Loucy (cell line): ENCODE results near the gene ATG4D.

Experiments used
- H2AFZ ChIP-seq: fragments of 200-600 bp; sonication (generic); 2 replicates; pipeline ENCODE4 v1.6.0; 2016; ENCODE audit warnings: antibody characterized with exemption, mild to moderate bottlenecking, low read length, moderate library complexity
- H3F3A ChIP-seq: fragments of 200-600 bp; 2 replicates; pipeline ENCODE4 v1.6.0; 2016; ENCODE audit warnings: antibody characterized with exemption, low read depth, mild to moderate bottlenecking
- H3K27me3 ChIP-seq: fragments of 200-600 bp; sonication (generic); 2 replicates; pipeline ENCODE4 v1.6.1; 2014; ENCODE audit warnings: low read length, mild to moderate bottlenecking; ENCODE audit not compliant: insufficient read depth, poor library complexity, severe bottlenecking
- H3K36me3 ChIP-seq: fragments of 200-600 bp; sonication (generic); 2 replicates; pipeline ENCODE4 v1.6.1; 2016; ENCODE audit warnings: low read length; ENCODE audit not compliant: insufficient read depth
- H3K4me1 ChIP-seq: fragments of 200-600 bp; sonication (generic); 2 replicates; pipeline ENCODE4 v1.5.1; 2014; ENCODE audit warnings: low read length, mild to moderate bottlenecking; ENCODE audit not compliant: insufficient read depth, poor library complexity, severe bottlenecking
- H3K4me2 ChIP-seq: fragments of 200-600 bp; sonication (generic); 2 replicates; pipeline ENCODE4 v1.6.0; 2014; ENCODE audit warnings: antibody characterized with exemption, low read length, low read depth, mild to moderate bottlenecking; ENCODE audit not compliant: poor library complexity, severe bottlenecking
- H3K4me3 ChIP-seq: fragments of 200-600 bp; sonication (generic); 2 replicates; pipeline ENCODE4 v1.5.1; 2014; ENCODE audit warnings: low read length, mild to moderate bottlenecking, mixed read lengths; ENCODE audit not compliant: poor library complexity, severe bottlenecking
- H3K79me2 ChIP-seq: fragments of 200-600 bp; sonication (generic); 2 replicates; pipeline ENCODE4 v1.6.1; 2014; ENCODE audit warnings: low read length; ENCODE audit not compliant: insufficient read depth
- H3K9ac ChIP-seq: fragments of 200-600 bp; sonication (generic); 2 replicates; pipeline ENCODE4 v1.6.0; 2014; ENCODE audit warnings: mild to moderate bottlenecking, low read depth, low read length, moderate library complexity; ENCODE audit not compliant: poor library complexity, severe bottlenecking
- H3K9me2 ChIP-seq: fragments of 200-600 bp; sonication (generic); replicated peaks from 2 replicates; pipeline ENCODE4 v1.6.1; 2016; ENCODE audit warnings: low read depth, low read length, mixed read lengths
- H3K9me3 ChIP-seq: fragments of 200-600 bp; sonication (generic); 2 replicates; pipeline ENCODE4 v1.6.1; 2014; ENCODE audit warnings: mild to moderate bottlenecking, antibody characterized with exemption, low read length, low read depth; ENCODE audit not compliant: insufficient read depth
- H4K20me1 ChIP-seq: fragments of 200-600 bp; sonication (generic); 2 replicates; pipeline ENCODE4 v1.6.0; 2014; ENCODE audit warnings: antibody characterized with exemption, low read length, mild to moderate bottlenecking; ENCODE audit not compliant: insufficient read depth, poor library complexity, severe bottlenecking
- EZH2phosphoT487 ChIP-seq: fragments of 200-600 bp; IDR thresholded peaks from 2 replicates; pipeline ENCODE4 v1.6.1; 2018; ENCODE audit warnings: antibody characterized with exemption, mild to moderate bottlenecking, moderate library complexity, borderline replicate concordance
- TF ChIP-seq, protein P1 (sequence below): fragments of 200-600 bp; sonication (generic); conservative IDR thresholded peaks from 2 replicates; pipeline ENCODE4 v1.5.1; 2014; ENCODE audit warnings: mild to moderate bottlenecking, antibody characterized with exemption, low read length

ATG4D gene

DNA sequence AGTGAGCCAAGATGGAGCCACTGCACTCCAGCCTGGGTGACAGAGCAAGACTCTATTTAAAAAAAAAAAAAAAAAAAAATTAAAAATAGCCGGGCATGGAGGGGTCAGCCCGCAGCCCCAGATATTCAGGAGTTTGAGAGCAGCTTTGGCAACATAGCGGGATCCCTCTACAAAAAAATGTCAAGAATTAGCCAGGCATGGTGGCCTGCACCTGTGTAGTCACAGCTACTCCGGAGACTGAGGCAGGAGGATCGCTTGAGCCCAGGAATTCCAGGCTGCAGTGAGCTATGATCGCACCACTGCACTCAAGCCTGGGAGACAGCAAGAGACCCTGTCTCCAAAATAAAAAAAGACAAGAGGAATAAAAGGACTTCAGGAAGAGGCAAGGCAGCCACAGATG, 42.7 kb downstream of the ATG4D start:
- H3K4me1 ChIP-seq, result peaks cover 19% of the 10 kb centered on the region
- H2AFZ ChIP-seq, result no peak overlapping the region
- no peaks in the 10 kb centered on the region for H3K9me2 ChIP-seq
- no peaks in the 10 kb centered on the region for H4K20me1 ChIP-seq
- no peaks in the 10 kb centered on the region for H3K27me3 ChIP-seq
- no peaks in the 10 kb centered on the region for H3K9me3 ChIP-seq
- no peaks in the 10 kb centered on the region for H3F3A ChIP-seq
- no peak overlapping the region for H3K9ac ChIP-seq
- no peaks in the 10 kb centered on the region for H3K36me3 ChIP-seq
- no peak overlapping the region for H3K4me3 ChIP-seq
- no peak for TF ChIP-seq EZH2phosphoT487
- TF ChIP-seq, protein P1, sequence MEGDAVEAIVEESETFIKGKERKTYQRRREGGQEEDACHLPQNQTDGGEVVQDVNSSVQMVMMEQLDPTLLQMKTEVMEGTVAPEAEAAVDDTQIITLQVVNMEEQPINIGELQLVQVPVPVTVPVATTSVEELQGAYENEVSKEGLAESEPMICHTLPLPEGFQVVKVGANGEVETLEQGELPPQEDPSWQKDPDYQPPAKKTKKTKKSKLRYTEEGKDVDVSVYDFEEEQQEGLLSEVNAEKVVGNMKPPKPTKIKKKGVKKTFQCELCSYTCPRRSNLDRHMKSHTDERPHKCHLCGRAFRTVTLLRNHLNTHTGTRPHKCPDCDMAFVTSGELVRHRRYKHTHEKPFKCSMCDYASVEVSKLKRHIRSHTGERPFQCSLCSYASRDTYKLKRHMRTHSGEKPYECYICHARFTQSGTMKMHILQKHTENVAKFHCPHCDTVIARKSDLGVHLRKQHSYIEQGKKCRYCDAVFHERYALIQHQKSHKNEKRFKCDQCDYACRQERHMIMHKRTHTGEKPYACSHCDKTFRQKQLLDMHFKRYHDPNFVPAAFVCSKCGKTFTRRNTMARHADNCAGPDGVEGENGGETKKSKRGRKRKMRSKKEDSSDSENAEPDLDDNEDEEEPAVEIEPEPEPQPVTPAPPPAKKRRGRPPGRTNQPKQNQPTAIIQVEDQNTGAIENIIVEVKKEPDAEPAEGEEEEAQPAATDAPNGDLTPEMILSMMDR, result no peak
- no peaks in the 10 kb centered on the region for H3K79me2 ChIP-seq
- H3K4me2 ChIP-seq, result no peak overlapping the region

DNA sequence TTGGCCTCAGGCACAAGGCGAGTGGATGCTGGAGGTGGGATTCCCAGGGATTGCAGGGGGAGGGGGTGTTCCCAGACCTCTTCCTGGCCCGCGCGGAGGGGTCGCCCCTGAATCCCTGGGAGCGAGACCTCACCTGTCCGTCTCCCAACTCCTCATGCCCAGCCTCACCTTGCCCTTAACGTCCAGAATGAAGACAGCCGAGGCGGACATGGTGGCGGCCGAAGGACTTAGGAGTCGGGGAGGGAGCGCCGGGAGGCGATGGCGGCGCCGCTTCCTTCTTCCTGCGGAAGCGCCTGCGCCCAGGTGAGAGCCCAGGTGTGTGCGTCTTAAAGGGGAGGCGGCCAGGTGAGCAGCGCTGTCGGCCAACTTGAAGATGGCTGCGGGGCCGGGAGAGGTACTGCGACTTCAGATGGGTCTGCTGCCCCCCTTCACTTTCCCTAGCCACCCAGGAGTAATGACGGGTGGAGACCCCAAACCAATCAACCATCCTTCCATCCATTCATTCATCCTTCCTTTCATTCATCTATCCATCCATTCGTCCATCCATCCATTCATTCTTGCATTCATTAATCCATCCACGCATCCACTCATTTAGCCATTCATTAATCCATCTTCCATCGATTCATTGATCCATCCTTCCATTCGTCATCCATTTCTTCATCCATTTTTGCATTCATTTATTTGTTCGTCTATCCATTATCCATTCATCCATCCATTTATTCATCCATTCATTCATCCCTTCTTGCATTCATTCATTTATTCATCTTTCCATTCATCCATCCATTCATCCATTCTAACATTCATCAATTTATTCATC, 43.5 kb downstream of the ATG4D start, which contains the start of gene AP1M2:
TSS of gene AP1M2 (minus strand) at position 291 of the 817 bp plus-strand sequence. CDS start at position 210, 81 bp downstream.
- Histone ChIP-seq H4K20me1 (no peaks in the 10 kb centered on the region), H3K4me1 (peaks cover 19% of the 10 kb centered on the region), H3F3A (no peaks in the 10 kb centered on the region), H3K9ac (no peak within 1 kb of the TSS), H3K9me2 (no peaks in the 10 kb centered on the region), H3K4me3 (no peak within 1 kb of the TSS), H3K4me2 (no peak within 1 kb of the TSS), H3K27me3 (no peaks in the 10 kb centered on the region), H3K79me2 (no peaks in the 10 kb centered on the region), H3K9me3 (no peaks in the 10 kb centered on the region), H3K36me3 (no peaks in the 10 kb centered on the region), H2AFZ (no peak within 1 kb of the TSS)
- TF ChIP-seq, protein P1, result no peak
- no peak for TF ChIP-seq EZH2phosphoT487

DNA sequence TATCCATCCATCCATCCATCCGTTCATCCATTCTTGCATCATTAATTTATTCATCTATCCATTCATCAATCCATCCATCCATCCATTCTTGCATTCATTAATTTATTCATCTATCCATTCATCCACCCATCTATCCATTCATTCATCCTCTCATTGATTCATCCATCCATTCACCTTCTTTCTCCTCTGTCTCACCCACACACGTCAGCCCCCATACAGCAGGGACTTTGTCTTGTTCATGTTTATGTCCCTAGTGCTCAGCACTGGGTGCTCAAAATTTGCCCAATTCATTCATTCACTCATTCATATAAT, 44.1 kb downstream of the ATG4D start:
- peaks cover 19% of the 10 kb centered on the region for H3K4me1 ChIP-seq
- no peaks in the 10 kb centered on the region for H3F3A ChIP-seq
- H3K9me3 ChIP-seq, result no peaks in the 10 kb centered on the region
- no peak overlapping the region for H3K4me2 ChIP-seq
- H4K20me1 ChIP-seq, result no peaks in the 10 kb centered on the region
- no peak overlapping the region for H2AFZ ChIP-seq
- no peak overlapping the region for H3K4me3 ChIP-seq
- H3K27me3 ChIP-seq, result no peaks in the 10 kb centered on the region
- H3K36me3 ChIP-seq, result no peaks in the 10 kb centered on the region
- H3K79me2 ChIP-seq, result no peaks in the 10 kb centered on the region
- no peak overlapping the region for H3K9ac ChIP-seq
- no peak for TF ChIP-seq EZH2phosphoT487
- TF ChIP-seq, protein P1, result no peak
- H3K9me2 ChIP-seq, result no peaks in the 10 kb centered on the region
